ENCODE measurements around the gene KRT14.
A peak's percentile ranks its signal among the peaks of the same experiment; 100 is the strongest.

The KRT14 gene

DNA sequence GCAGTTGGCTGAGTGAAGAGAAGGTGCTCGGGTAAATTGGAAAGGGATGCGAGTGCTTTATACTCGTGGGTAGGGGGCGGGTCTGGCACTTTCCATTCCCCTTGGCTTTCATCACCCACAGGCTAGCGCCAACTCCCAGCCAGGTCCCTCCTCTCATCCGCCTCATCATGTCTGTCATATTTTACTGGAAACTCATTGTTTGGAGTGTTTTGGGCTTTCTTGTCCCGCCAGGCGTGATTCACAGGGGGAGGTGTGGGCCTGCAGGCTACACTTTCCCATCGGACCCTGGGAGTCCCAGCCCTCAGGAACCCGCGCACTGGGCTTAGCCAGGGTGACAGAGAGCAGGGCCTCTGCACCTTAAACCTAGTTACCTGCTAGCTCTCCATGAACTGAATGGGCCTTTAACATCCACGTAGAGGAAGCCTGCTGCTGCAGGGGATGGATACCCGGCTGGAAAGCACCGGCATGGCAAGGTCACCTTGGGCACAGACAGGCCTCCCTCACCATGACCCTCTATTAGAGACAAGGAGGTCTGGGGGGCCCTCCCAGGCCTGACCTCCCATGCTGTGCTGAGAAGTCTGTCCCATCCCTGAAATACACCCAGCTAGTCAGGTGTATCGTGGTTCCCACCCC lies at the start of gene KRT14:
Gene KRT14 (minus strand): TSS at position 33 of the 633 bp plus-strand sequence. CDS start 61 bp downstream, outside the sequence.
- Histone ChIP-seq H3K9ac (ENCODE audit: low read depth in 1 of 2, low read length in 2 of 2) (no peak within 1 kb of the TSS), H3K4me3 (ENCODE audit: low read depth in 1 of 2, low read length in 2 of 2) (no peak within 1 kb of the TSS), H3K27me3 (ENCODE audit: control insufficient read depth in 1 of 2, insufficient read depth in 2 of 2, low read length in 2 of 2) (no peaks in the 10 kb centered on the region), H3K4me1 (ENCODE audit: control insufficient read depth in 1 of 2, insufficient read depth in 2 of 2, low read length in 2 of 2) (peaks cover 0 to 24% of the 10 kb centered on the region in 2 donors), H3K27ac (ENCODE audit: low read depth, low read length) (no peak within 1 kb of the TSS), H3K9me3 (ENCODE audit: control insufficient read depth in 1 of 2, low read length in 2 of 2) (no peaks in the 10 kb centered on the region), H3K36me3 (ENCODE audit: control insufficient read depth in 1 of 2, insufficient read depth in 2 of 2, low read length in 2 of 2) (no peaks in the 10 kb centered on the region)

DNA sequence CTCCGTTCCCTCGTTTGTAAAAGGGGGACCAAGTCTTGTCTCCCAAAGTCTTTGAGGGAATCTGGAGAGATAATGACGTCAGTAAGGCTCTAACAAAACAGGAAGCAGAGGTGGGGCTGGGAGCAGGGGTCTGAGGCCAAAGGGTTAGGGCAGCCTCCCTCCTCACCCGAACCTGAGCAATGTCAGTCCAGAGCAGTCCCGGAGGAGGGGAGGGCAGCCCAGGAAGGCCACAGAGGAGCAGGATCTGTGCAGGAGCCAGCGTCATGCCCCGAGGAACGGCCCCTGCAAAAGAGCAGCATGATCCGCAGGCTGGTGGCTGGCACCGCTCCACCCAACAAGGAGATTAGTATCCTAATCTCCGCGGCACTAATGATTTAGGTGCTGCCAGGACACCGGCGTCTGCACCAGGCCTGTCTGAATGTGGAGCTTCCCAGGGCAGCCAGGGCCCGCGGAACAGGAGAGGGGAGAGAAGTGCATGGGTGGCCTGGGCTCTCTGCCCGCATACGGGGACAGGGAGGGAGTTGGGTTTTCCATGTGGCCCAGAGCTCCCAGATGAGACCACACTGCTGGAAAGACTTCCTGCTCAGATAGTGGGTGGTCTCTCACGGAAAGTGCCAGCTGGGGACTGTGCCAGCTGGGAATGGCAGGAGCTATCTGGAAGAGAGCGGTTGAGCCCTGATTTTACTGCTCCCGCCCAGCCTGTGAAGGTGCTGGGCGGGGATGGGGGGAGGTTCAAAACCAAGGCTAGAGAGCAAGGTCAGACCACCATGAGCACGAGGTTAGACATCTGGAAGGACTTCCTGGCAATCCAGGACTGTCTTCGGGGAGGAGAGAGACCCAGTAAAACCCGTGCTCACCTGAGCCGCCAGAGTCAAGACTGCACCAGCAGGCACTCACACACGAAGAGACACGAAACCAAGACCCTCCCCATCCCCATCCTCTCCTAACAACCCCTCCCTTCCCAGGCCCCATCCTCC lies 48.7 kb upstream of the KRT14 start:
- Histone ChIP-seq H3K4me3 (ENCODE audit: low read depth in 1 of 2, low read length in 2 of 2) (peak overlapping the region; percentile 32 to 38), H3K9me3 (ENCODE audit: control insufficient read depth in 1 of 2, low read length in 2 of 2) (no peaks in the 10 kb centered on the region), H3K9ac (ENCODE audit: low read depth in 1 of 2, low read length in 2 of 2) (peak overlapping the region; percentile 21 to 64), H3K27ac (ENCODE audit: low read depth, low read length) (peak overlapping the region; percentile 43), H3K27me3 (ENCODE audit: control insufficient read depth in 1 of 2, insufficient read depth in 2 of 2, low read length in 2 of 2) (peaks cover 0 to 4% of the 10 kb centered on the region in 2 donors), H3K36me3 (ENCODE audit: control insufficient read depth in 1 of 2, insufficient read depth in 2 of 2, low read length in 2 of 2) (no peaks in the 10 kb centered on the region), H3K4me1 (ENCODE audit: control insufficient read depth in 1 of 2, insufficient read depth in 2 of 2, low read length in 2 of 2) (peaks cover 30 to 37% of the 10 kb centered on the region in 2 donors)

DNA sequence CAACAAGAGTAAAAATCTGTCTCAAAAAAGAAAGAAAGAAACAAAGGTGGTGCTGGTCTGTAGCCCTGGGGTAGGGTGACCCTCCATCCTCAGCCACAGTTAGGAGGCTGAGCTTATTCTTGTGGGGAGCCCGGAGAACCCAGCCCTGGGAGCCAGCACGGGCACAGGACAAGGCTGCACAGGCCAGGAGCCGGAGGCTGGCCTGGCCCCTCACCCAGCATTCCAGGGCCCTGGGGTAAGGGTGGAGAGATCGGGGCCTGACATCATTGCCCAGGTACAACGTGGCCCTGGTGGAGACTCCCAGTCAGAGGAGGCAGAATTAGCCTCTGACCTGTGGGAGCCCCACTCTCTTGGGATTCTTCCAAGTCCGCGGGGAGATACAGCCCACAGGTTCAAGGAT lies 47.9 kb upstream of the KRT14 start:
- Histone ChIP-seq H3K27me3 (ENCODE audit: control insufficient read depth in 1 of 2, insufficient read depth in 2 of 2, low read length in 2 of 2) (peaks cover 0 to 4% of the 10 kb centered on the region in 2 donors), H3K9ac (ENCODE audit: low read depth in 1 of 2, low read length in 2 of 2) (peak overlapping the region; percentile 21 to 64), H3K27ac (ENCODE audit: low read depth, low read length) (no peak overlapping the region), H3K4me3 (ENCODE audit: low read depth in 1 of 2, low read length in 2 of 2) (peak overlapping the region in 1 of 2 donors; percentile 32), H3K36me3 (ENCODE audit: control insufficient read depth in 1 of 2, insufficient read depth in 2 of 2, low read length in 2 of 2) (no peaks in the 10 kb centered on the region), H3K4me1 (ENCODE audit: control insufficient read depth in 1 of 2, insufficient read depth in 2 of 2, low read length in 2 of 2) (peaks cover 34 to 45% of the 10 kb centered on the region in 2 donors), H3K9me3 (ENCODE audit: control insufficient read depth in 1 of 2, low read length in 2 of 2) (no peaks in the 10 kb centered on the region)

DNA sequence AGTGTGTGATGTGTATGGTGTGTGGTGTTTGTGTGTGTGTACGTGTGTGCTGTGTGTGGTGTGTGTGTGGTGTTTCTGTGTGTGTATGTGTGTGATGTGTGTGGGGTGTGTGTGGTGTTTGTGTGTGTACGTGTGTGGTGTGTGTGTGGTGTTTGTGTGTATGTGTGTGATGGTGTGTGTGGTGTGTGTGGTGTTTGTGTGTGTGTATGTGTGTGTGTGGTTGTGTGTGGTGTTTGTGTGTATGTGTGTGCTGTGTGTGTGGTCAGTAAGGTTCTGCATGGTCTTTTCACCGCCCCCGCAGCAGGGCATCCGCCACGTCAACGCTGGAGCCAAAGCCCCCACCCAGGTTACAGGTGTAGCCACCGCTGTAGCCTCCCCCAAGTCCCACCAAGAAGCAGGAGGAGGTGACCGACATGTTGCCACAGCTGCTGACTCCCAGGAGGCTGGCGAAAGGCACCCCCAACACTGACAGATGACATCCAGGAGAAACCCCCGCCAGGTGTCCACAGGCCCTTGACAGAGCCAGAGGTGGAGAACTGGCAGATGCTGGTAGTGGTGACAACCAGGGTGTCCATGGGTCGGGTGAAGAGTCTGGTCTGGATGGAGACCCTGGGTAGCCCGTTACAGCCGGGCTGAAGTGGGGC lies 47.0 kb upstream of the KRT14 start:
- Histone ChIP-seq H3K4me1 (ENCODE audit: control insufficient read depth in 1 of 2, insufficient read depth in 2 of 2, low read length in 2 of 2) (peaks cover 34 to 45% of the 10 kb centered on the region in 2 donors), H3K27me3 (ENCODE audit: control insufficient read depth in 1 of 2, insufficient read depth in 2 of 2, low read length in 2 of 2) (peaks cover 0 to 4% of the 10 kb centered on the region in 2 donors), H3K27ac (ENCODE audit: low read depth, low read length) (no peak overlapping the region), H3K4me3 (ENCODE audit: low read depth in 1 of 2, low read length in 2 of 2) (no peak overlapping the region), H3K9ac (ENCODE audit: low read depth in 1 of 2, low read length in 2 of 2) (peak overlapping the region in 1 of 2 donors; percentile 14), H3K36me3 (ENCODE audit: control insufficient read depth in 1 of 2, insufficient read depth in 2 of 2, low read length in 2 of 2) (no peaks in the 10 kb centered on the region), H3K9me3 (ENCODE audit: control insufficient read depth in 1 of 2, low read length in 2 of 2) (no peaks in the 10 kb centered on the region)

DNA sequence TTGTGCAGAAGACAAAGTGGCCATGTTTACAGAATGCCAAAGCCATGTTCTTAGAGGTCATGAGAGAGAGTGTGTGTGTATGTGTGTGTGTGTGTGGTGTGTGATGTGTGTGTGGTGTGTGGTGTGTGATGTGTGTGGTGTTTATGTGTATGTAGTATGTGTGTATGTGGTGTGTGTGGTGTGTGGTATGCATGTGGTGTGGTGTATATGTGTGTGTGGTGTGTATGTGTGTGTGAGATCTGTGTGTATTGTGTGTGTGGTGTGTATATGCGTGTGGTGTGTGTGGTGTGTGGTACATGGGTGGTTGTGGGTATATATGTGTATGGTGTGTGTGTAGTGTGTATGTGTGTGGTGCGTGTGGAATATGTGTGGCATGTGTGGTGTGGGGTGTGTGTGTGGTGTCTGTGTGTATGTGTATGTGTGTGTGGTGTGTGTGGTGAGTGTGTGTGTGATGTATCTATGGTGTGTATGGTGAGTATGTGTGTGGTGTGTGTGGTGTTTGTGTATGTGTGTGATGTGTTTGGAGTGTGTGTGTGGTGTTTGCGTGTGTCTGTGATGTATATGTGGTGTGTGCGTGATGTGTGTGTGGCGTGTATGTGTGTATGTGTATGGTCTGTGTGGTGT lies 45.9 kb upstream of the KRT14 start:
- Histone ChIP-seq H3K36me3 (ENCODE audit: control insufficient read depth in 1 of 2, insufficient read depth in 2 of 2, low read length in 2 of 2) (no peaks in the 10 kb centered on the region), H3K27me3 (ENCODE audit: control insufficient read depth in 1 of 2, insufficient read depth in 2 of 2, low read length in 2 of 2) (peaks cover 0 to 4% of the 10 kb centered on the region in 2 donors), H3K4me3 (ENCODE audit: low read depth in 1 of 2, low read length in 2 of 2) (no peak overlapping the region), H3K9ac (ENCODE audit: low read depth in 1 of 2, low read length in 2 of 2) (peak overlapping the region in 1 of 2 donors; percentile 10), H3K27ac (ENCODE audit: low read depth, low read length) (no peak overlapping the region), H3K4me1 (ENCODE audit: control insufficient read depth in 1 of 2, insufficient read depth in 2 of 2, low read length in 2 of 2) (peaks cover 34 to 45% of the 10 kb centered on the region in 2 donors), H3K9me3 (ENCODE audit: control insufficient read depth in 1 of 2, low read length in 2 of 2) (no peaks in the 10 kb centered on the region)

DNA sequence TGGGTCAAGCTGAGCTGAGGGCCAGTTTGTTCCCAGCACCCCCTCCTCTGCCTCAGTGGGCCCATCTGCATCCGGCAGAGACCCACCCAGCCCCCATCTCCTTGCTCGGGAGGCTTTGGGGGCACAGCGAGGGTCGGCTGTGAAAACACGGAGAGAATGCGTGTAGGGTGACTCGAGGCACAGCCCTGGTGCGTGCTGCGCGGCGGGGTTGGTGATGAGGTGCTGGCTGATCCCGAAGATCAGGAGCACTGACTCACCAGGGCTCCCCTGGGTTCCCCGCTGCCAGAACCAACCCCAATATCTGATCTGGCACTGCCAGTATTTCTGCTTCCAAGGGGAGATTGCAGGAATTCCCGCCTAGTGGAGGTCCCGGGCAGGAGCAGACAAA lies 45.2 kb upstream of the KRT14 start:
- H3K27ac ChIP-seq (ENCODE audit: low read depth, low read length): no peak overlapping the region
- no peaks in the 10 kb centered on the region for H3K9me3 ChIP-seq (ENCODE audit: control insufficient read depth in 1 of 2, low read length in 2 of 2)
- H3K9ac ChIP-seq (ENCODE audit: low read depth in 1 of 2, low read length in 2 of 2): peak overlapping the region; percentile 10 to 17
- H3K4me1 ChIP-seq (ENCODE audit: control insufficient read depth in 1 of 2, insufficient read depth in 2 of 2, low read length in 2 of 2): peaks cover 34 to 45% of the 10 kb centered on the region in 2 donors
- H3K36me3 ChIP-seq (ENCODE audit: control insufficient read depth in 1 of 2, insufficient read depth in 2 of 2, low read length in 2 of 2): no peaks in the 10 kb centered on the region
- peak overlapping the region in 1 of 2 donors; percentile 16 for H3K4me3 ChIP-seq (ENCODE audit: low read depth in 1 of 2, low read length in 2 of 2)
- peaks cover 0 to 4% of the 10 kb centered on the region in 2 donors for H3K27me3 ChIP-seq (ENCODE audit: control insufficient read depth in 1 of 2, insufficient read depth in 2 of 2, low read length in 2 of 2)

DNA sequence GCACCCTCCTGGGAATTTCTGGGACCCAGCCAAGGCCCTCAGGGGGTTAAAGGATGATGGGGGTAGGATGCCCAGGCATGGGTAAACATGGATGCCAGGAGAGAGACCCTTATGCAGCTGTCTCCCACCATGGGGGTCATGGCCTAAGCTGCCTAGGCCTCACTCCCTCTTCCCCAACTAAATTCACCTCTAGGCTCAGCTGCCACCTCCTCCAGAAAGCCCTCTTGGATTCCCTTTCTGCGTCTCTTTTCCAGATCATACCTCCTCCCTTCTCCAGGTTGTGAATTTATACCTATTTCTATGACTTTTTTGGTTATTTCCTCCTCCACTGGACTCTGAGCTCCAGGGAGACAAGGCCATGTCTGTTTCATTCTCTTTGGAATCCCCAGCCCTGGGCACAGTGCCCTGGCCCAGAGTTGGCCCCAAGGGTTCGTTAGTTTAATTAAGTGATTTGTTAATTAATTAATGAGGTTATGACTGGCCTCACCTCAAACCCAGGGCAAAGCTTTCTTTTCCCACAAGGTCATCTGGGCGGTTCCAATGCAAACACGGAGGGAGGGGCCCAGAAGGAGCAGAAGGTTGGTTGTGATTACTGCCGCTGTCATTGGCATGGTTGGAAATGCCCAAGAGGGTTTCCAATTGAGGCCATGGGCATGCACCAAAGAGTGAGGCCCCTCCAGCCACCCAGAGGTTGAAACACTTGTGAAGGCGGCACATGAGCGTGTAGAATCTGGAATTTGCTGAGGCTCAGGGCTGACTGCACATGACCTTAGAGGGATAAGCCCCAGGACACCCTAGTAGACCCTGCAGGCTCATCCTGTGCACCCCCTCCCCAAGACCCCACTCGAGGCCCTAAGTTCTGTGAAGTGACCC lies 44.6 kb upstream of the KRT14 start:
- Histone ChIP-seq H3K4me3 (ENCODE audit: low read depth in 1 of 2, low read length in 2 of 2) (peak overlapping the region in 1 of 2 donors; percentile 16), H3K27ac (ENCODE audit: low read depth, low read length) (peak overlapping the region; percentile 30), H3K36me3 (ENCODE audit: control insufficient read depth in 1 of 2, insufficient read depth in 2 of 2, low read length in 2 of 2) (no peaks in the 10 kb centered on the region), H3K4me1 (ENCODE audit: control insufficient read depth in 1 of 2, insufficient read depth in 2 of 2, low read length in 2 of 2) (peaks cover 34 to 40% of the 10 kb centered on the region in 2 donors), H3K9ac (ENCODE audit: low read depth in 1 of 2, low read length in 2 of 2) (peak overlapping the region in 1 of 2 donors; percentile 17), H3K9me3 (ENCODE audit: control insufficient read depth in 1 of 2, low read length in 2 of 2) (no peaks in the 10 kb centered on the region), H3K27me3 (ENCODE audit: control insufficient read depth in 1 of 2, insufficient read depth in 2 of 2, low read length in 2 of 2) (peaks cover 0 to 4% of the 10 kb centered on the region in 2 donors)

DNA sequence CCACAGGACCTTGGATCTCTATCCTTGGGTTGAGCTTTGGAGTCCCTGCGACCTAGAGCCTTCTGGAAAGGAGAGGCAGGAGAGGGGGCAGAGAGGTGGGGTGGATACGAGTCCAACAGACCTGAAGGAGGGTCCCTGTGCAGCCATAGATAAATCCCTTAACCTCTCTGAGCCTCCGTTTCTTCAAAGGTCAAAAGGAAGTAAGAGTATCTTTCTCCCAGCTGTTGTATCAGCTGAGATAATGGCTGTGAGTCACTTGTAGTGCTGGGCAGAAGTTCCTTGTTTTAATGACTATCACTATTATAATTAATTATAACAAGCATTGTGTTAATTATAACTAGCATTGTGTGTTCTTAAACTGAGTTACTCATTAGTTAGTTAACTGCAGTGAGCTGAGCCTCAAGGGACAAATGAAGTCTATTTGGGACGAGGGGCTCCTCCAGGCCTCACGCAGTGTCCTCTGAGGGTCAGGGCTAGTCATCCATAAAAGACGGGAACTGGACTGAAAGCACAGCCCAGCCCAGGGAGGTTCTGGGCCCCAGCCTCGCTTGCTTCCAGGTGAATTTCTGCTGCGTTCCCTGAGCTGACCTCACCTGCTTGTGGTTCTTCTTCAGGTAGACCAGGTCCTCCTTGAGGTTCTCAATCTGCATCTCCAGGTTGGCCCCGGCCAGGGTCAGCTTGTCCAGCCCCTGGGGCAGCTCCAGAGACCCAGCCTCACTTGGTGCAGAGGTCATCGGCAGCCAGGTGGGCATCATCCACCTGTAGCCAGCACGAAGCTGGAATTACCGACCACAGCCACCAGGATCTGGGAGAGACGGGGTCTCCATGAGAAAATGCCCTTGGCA lies 43.4 kb upstream of the KRT14 start:
- peaks cover 0 to 4% of the 10 kb centered on the region in 2 donors for H3K27me3 ChIP-seq (ENCODE audit: control insufficient read depth in 1 of 2, insufficient read depth in 2 of 2, low read length in 2 of 2)
- no peak overlapping the region for H3K4me3 ChIP-seq (ENCODE audit: low read depth in 1 of 2, low read length in 2 of 2)
- no peaks in the 10 kb centered on the region for H3K36me3 ChIP-seq (ENCODE audit: control insufficient read depth in 1 of 2, insufficient read depth in 2 of 2, low read length in 2 of 2)
- H3K9me3 ChIP-seq (ENCODE audit: control insufficient read depth in 1 of 2, low read length in 2 of 2): no peaks in the 10 kb centered on the region
- no peak overlapping the region for H3K9ac ChIP-seq (ENCODE audit: low read depth in 1 of 2, low read length in 2 of 2)
- peaks cover 21 to 28% of the 10 kb centered on the region in 2 donors for H3K4me1 ChIP-seq (ENCODE audit: control insufficient read depth in 1 of 2, insufficient read depth in 2 of 2, low read length in 2 of 2)
- no peak overlapping the region for H3K27ac ChIP-seq (ENCODE audit: low read depth, low read length)
